ENCODE data around the gene NAALADL2.

NAALADL2 gene

DNA sequence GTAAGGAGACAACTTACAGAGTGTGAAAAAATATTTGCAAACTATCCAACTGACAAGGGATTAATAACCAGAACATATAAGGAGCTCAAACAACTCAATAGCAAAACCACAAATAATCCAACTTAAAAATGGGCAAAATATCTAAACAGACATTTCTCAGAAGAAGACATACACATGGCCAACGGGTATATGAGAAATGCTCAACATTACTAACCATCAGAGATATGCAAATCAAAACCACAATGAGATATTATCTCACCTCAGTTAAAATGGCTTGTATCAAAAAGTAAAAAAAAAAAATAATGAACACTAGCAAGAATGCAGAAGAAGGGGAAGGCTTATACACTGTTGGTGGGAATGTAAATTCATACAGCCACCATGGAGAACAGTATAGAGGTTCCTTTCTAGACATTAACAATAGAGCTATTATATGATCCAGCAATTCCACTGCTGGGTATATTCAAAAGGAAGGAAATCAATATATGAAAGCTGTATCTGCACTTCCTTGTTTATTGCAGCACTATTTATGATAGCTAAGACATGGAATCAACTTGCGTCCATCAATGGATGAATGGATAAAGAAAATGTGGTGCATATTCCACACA, 998.6 kb downstream of the NAALADL2 start:
- no peak for DNase-seq (ENCODE audit: low spot score)
- TF ChIP-seq, protein P1, sequence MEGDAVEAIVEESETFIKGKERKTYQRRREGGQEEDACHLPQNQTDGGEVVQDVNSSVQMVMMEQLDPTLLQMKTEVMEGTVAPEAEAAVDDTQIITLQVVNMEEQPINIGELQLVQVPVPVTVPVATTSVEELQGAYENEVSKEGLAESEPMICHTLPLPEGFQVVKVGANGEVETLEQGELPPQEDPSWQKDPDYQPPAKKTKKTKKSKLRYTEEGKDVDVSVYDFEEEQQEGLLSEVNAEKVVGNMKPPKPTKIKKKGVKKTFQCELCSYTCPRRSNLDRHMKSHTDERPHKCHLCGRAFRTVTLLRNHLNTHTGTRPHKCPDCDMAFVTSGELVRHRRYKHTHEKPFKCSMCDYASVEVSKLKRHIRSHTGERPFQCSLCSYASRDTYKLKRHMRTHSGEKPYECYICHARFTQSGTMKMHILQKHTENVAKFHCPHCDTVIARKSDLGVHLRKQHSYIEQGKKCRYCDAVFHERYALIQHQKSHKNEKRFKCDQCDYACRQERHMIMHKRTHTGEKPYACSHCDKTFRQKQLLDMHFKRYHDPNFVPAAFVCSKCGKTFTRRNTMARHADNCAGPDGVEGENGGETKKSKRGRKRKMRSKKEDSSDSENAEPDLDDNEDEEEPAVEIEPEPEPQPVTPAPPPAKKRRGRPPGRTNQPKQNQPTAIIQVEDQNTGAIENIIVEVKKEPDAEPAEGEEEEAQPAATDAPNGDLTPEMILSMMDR (IDR thresholded peaks at IDR 0.05; ENCODE audit: extremely low read depth, insufficient read depth, missing control alignments), result no peak
- in situ Hi-C loops (cut with MboI; ENCODE audit: low pct_unique_long_range_greater_than_20kb, low sequenced_read_pairs, unreplicated experiment), result no loop called here

All from GM13977 (cell line).